Left hindlimb (tissue), 1 donor: ENCODE measurements around the gene USHBP1.
A peak's percentile ranks its signal among the peaks of the same experiment; 100 is the strongest.

Experiments
- DNase-seq: peaks from one replicate; pipeline ENCODE4 v3.0.0-alpha.2; 2018

USHBP1 gene, protein sequence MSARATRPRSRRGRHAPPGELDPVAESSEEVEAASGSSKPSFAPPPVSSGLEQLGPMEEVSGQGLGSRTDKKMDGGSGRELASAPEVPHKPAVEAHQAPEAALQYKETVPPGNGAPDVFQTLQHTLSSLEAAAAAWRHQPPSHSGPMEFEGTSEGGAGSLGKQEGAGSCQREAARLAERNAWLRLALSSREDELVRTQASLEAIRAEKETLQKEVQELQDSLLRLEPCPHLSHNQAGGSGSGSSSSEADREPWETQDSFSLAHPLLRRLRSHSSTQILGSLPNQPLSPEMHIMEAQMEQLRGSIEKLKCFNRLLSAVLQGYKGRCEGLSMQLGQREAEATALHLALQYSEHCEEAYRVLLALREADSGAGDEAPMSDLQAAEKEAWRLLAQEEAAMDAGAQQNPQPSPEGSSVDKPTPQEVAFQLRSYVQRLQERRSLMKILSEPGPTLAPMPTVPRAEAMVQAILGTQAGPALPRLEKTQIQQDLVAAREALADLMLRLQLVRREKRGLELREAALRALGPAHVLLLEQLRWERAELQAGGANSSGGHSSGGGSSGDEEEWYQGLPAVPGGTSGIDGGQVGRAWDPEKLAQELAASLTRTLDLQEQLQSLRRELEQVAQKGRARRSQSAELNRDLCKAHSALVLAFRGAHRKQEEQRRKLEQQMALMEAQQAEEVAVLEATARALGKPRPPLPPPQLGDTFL

DNA sequence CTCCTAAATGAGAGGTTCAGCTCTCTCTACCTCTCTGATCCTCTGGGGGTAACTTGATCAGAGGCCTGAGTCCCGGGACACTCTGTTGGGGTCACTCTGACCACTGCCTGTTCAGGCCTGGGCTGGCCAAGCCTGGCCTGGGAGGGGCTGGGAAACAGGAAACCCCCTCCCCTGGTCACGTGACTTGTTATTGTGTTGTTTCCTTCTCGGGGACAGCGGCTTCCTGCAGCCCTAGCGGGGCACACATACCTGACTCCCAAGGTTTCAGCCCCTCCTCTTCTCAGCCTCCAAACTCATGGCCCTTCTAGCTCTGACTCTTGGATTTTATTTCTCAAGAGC, at the start of gene USHBP1:
TSS of gene USHBP1 (minus strand) at position 105 of the 339 bp plus-strand sequence. CDS start 446 bp downstream, outside the sequence.
- peak; percentile 35 for DNase-seq

DNA sequence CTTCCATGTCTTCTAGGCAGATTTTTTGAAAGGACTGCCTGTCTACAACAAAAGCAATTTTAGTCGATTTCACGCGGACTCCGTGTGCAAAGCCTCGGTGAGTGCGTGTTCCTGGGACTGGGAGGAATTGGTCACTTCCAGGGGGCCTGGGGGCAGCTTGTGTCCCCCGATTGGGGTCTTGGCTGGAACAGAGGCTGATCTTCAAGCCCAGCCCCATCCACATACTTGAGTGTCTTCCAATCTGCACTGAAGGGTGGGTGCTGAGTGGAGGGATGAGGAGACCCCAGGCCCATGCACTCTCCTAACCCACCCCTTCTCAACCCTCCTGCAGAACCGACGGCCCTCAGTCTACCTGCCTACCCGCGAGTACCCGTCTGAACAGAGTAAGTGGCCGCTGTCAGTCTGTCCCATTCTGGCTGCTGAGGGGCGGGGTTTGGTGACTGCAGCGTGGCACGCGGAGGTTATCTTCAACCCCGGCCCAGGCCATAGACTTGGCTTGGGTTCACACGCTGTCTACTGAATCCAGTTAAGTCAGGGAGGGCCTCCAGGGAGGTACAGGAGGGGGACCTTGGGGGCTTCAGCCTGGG, 49.6 kb upstream of the USHBP1 start:
- DNase-seq: no peak

DNA sequence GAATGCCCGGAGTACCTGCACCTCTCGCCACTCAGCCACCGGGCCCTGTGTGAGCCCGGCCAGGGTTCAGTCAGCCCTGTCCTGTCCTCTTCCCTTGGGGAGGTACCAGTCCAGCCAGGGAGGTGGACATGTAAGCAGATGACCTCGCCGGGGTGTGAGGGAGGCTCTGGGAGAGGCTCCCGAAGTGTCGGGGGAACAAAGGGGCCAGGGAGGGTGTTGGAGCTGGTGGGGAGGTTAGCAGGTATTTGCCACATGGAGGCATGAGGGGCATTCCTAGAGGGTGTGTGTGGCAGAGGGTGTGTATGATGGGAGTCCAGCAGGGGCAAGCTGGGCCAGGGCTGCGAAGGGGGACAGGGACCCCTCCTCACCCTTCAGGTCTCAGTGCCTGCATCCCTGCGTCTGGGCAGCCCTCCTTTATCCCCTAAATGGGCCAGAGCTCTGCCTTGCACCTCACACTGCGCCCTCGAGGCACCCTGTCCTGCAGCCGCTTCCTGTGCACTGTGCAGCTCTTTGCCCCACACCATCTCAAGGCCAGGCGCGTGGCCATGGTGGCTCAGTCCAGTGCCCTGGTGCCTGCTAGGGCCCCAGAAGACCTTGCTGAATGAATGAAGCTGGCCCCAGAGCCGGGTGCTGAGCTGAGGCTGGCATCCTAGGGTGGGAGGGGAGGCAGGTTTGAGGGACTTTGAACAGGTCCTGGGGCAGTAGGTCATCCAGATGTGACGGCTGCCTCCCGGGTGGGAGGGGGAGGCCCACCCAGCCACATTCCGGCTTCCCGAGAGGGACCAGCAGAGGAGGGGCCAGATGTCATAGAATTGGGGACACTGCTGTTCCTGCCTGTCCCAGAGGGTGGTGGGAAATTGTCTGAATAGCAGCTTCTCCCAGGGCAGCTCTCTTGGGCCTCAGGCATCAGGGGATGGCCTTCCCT, 47.9 kb upstream of the USHBP1 start:
- DNase-seq: no peak

DNA sequence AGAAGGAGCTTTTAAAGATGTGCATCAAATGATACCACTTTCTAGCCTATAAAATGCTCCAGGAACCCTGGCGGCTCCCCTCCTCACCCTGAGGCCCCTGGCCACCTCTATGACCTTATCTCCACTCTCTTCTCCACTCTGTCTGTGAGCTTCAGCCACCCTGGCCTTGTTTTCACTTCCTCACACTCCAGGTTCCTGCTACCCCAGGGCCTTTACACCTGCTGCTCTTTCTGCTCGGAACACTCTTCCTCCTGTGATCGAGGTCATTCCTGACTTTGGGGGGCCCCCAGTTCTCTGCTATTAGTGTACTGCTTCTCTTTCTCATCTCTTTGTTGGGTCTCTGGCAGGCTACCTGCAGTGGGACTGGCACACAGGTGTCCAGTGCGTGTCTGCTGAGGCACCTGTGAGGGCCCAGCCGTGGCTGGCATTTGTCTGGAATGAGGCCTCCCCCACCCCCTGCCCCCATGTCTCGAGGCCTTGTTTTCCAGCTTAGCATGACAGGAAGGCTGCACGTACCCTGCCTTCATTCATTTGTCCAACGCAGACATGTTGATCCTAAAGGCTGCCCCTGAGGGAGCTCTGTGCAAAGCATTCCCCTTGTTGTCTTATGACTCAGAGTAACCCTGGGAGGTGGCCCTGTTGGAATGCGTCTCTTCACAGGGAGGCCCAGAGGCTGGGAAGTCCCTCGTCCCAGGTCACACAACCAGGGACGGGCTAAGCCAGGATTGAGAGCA, 47.1 kb upstream of the USHBP1 start:
- DNase-seq: no peak

DNA sequence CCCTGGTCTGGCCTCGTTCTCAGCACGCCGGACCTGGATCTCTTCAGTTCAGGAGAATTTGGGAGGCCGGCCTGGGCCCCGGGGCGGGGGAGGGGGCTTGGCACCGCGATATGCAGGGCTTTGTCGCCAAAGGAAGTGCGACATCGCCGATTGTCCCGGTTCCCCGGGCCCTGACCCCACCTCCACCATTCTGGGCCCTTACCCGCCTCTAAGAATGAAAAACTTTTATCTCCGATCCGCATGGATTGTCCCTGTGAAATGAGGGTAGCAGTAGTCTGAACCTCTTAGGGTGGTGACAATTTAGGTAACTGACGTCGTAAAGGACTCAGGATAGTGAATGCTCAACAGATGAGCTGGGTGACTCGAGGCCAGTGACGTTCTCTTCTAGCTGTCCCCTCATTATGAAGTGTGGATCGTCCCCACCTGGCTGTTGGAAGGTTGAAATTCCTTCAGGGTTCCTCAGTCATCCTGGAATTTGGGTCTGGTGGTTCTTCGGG, 45.5 kb upstream of the USHBP1 start:
- DNase-seq: no peak

DNA sequence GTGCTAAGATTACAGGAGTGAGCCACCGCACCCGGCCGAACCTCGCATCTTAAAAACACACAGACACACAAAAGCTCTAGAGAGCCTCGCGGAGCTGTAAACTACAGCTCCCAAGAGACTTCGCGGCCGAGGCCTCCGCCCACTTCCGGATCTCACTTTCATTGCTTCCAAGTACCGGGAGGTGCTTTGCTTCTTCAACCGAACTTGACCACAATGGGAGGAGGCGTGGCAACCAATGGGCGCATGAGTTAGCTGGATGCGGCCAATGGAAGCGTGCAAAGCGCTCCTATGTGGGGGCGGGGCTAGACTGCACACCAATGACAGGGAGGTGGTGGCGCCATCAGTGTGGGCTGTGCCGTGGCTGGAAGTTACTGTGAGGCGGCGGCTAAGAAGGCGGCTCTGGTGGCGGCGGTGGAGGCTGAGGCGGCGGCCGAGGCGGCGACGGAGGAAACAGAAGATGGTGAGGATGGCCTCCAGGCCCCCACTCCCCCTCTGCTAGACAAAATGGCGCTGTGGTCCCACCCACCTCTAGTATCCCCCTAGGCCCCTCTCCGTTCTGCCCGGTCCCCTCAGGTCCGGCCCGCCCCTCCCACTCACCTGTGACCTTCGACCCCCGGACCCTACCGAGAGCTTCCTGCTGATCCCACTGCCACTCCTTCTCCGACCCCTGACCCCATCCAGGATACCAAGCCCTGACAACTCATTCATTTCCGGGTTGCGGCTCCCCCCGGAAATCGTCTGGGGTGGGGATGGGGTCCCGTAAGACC, 44.8 kb upstream of the USHBP1 start, which contains the start of gene DDA1:
TSS of gene DDA1 (plus strand) at position 366 of the 767 bp plus-strand sequence. CDS start at position 458, 92 bp downstream.
- DNase-seq: peak; percentile 99

DNA sequence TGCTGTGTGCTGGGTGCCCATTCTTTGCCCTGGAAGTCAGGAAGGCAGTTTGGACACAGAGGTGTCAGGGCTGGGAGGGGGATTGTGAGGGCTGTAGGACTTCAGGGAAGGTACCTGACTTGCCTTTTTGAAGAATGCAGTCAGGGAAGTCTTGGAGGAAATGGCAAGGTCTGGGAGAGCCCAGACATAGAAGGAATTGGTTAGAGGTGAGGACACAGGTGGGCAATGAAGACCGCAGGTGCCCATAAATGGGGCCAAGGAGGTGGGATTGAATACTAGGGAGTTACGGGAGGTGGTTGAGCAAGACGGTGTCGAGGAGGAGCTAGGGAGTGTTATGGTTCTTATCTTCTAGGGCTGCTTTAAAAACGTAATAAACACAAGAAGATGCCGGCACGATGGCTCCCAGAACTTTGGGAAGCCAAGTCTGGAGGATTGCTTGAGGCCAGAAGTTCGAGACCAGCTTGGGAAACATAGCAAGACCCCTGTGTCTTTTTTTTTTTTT, 43.4 kb upstream of the USHBP1 start:
- DNase-seq: no peak

DNA sequence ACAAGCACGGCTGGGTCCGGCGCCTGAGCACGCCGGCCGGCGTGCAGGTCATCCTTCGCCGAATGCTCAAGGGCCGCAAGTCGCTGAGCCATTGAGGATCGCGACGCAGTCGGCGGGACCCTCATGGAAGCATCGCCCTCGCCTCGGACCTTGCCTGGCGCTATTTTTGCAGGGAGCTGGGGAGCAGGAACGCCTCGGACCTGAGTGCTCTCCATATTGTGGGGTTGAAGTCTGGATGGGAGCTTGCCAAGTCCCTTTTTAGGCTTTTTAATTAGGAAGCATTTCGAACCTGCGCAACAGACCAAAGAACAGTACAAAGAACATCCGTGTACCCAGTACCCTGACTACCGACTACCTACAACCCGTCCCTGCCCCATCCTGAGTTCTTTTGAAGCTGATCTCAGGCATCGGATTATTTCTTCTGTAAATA, 41.8 kb upstream of the USHBP1 start:
- DNase-seq: no peak

DNA sequence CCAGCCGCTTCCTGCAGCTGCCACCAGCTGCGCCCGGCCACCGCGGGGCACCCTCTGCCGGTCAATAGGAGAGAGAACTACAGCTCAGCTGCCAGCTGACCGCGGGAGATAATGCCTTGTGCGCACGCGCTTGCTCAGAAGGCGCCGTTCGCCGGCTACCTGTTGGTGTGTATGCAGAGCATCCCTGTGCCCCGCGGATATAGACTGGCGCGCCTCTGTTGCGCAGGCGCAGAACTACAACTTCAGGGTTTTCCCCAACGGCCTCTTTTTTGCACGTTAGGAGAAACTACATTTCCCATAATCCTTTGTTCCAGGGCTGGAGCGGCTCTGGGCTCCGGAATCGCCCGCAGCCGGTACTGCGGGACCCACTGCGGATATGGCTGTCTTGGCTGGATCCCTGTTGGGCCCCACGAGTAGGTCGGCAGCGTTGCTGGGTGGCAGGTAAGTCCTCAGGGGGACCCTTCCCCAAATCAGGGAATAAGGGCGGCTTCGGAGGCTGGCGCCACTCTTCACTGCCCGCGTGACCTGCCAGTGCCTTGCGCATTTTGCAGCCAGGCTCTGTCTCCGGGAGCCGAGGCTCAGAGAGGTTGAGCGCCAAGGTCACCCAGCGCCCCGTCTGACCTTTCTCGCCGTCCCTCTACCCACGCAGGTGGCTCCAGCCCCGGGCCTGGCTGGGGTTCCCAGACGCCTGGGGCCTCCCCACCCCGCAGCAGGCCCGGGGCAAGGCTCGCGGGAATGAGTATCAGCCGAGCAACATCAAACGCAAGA, 41.2 kb upstream of the USHBP1 start, which contains the start of gene MRPL34:
TSS of gene MRPL34 (plus strand) at position 356 of the 768 bp plus-strand sequence. CDS start at position 377, 21 bp downstream.
- DNase-seq: peak; percentile 97

DNA sequence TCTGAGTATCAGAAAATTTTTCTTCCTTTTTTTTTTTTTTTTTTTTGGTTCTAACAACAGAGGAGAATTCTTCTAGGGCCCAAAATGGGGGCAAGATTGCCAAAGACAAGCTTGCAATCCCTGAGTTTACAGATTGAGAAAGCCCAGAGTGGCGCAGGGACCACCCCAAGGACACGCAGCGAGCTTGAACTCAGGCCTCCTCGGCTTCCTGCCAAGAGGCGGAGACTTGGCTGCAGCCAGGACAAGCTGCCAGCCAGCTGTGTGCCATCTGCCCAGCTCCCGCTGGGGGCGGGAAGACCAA, 40.6 kb upstream of the USHBP1 start:
- DNase-seq: no peak

DNA sequence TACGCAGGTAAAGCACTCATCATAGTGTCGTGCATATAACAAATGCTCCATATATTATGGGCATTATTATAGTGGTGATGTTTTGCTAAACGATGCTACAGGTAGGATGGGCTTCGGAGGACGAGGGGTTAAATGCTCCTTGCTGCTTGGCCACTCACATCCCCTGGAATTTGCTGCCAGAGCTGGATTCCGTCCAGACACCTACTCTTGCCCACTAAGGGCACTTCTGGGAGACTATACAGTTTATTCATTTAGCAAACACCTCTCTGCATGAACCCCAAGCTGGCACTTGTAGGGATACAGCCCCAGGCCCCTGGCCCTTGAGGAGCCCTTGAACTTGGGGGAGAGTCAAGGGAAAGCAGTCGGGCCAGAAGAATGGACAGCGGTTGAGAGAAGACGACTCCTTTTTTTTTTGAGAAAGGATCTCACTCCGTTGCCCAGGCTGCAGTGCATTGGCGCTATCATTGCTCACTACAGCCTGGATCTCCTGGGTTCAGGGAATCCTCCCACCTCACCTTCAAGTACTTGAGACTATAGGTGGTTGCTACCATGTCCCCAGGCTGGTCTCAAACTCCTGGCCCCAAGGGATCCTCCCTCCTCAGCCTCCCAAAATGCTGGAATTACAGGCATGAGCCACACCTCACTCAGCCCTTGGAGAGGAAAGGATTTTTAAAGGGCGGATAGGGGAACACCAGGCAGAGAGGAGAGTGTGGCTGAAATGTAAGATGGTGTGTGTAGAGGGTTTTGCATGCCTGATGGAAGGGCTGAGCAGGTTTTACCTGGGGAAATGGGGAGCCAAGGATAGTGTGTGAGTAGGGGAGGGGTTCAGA, 40.1 kb upstream of the USHBP1 start:
- DNase-seq: no peak

DNA sequence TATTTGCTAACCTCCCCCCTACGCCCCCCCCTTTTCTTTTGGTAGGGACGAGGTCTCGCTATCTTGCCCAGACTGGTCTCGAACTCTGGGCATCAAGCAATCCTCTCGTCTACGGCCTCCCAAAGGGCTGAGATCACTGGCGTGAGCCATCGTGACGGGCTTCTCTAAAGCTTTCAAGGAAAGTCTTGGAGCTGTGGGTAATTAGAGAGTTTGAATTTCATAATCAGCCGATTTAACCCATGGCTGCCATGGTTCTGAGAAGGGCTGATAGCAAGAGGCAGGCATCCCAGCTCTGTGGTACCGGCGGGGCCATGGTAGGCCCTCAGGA, 39.4 kb upstream of the USHBP1 start:
- no peak for DNase-seq

DNA sequence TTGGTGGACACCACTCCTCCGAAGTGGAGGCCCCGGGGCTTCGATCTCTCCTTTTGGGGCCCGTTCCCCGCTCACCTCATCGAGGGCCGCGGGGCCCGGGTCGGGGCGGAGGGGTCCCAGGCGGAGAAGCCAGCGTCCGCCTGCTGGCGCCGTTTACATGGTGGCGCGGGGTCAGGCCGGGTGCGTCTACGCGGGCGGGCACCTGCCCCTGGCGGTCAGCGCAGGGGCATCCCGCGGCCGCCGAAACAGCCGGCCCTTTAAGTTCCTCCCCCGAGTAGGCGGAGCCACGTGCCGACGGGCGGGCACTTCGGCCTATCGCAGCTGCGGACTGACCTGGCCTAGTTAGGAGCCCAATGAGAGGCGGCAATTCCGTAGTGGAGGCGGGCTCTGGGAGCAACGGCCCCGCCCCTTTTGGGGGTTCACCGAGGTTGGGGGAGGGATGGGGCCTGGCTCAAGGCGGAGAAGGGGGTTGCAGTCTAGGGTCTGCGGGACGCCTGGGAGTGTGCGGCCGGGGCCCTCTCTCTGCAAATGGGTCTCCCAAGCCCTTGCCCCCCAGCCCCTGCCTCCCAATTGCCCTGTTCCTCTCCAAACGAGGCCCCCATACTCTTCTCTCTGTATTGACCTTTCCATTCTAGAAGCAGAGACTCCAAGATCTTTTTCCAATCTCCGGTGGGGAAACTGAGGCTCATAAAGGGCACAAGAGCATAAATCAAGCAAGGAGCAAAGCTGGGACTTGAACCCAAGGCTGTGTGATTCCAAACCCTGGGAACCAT, 38.8 kb upstream of the USHBP1 start, which contains the start of gene ABHD8:
TSS of gene ABHD8 (minus strand) at position 259 of the 773 bp plus-strand sequence. CDS start 1,809 bp downstream, outside the sequence.
- peak; percentile 97 for DNase-seq

DNA sequence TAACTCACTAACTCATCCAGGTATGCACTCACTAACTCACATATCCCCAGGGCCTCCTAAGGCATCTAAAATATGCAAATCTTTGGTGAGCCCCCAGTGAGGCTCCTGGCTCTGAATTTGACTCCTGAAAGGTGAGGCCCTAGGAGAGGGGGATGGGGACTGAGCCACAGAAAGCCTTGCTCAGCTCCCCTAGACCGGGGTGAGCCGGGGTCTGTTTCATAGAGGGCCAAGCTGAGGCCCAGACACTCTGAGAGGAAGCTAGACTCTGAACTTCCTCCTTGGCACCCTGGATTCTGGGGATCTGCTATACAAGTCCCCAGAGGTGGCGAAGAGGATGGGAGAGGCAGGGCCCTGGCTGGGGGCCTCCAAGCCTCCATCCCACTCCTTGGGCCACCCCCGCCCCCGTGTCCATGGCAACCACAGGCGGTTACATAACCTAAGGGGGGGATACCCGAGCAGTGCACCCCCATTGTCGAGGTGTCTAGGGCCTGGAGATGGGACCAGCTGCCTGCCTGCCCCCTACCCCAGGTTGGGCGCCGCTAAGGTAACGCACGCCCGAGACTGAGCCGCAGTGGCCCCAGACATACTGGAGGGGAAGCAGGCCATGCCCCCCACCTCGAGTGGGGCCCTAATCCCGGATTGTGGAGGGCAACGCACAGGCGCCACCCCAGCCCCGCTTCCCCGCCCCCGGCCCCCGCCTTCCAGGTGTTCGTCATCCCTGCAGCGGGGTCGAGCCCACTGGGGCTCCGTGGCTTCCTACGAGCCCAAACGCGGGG, 38.0 kb upstream of the USHBP1 start:
- no peak for DNase-seq

DNA sequence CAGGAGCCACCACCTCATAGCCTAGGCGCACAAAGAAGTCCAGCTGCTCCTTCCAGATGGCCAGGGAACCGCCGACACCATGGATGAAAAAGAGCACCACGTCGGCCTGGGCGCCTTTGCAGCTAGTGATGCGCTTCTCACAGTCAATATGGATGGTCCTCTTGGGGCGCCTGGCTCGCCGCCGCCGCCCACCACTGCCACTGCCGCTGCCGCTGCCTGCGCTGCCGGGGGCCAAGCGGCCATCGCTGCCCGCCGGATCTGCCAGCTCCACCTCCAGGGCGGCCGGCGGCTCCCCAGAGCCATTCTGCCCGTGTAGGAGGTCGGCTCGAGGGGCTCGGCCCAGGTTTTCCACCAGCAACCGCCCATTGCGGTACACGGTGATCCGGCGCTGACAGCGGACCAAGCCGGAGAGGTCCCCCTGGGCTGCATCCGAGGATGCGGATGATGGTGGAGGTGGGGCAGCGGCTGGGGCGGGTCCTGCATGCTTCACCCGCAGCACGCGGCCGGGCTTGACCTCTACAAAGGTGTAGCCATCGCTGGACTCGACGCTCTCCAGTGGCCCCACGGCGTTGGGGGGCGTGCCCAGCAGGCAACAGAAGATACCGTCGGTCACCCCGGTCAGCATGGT, 36.6 kb upstream of the USHBP1 start:
- DNase-seq: no peak

DNA sequence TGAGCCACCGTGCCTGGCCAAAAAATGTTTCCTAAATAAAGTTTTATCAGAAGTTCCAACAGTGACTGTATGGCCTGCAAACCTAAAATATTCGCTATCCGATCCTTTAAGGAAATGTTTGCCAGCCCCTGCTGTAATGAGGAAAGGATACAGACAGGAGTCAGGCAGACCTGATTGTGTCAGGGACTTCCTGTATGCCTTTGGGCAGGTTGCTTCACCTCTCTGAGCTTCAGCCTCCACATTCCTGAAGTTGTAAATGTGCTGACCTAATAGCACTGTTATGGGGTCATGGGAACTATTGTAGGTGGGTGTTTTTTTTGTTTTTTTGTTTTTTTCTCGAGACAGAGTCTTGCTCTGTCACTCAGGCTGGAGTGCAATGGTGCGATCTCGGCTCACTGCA, 32.4 kb upstream of the USHBP1 start:
- no peak for DNase-seq

DNA sequence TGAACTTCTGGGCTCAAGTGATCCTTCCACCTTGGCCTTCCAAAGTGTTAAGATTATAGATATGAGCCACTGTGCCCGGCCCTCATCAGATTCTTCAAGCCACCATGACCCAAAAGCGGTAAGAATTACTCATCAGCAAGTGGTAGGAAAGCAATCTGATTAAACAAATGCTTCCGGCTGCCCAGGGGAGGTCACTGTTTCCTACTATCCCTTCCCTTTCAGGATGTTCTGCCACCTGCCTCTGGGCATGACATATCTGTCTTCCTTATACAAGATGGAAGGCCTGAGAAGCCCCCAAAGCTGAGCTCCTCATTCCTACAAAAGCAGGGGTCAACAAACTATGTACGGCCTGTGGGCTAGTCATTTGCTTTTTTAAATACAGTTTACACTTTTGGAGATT, 31.7 kb upstream of the USHBP1 start:
- no peak for DNase-seq
